H9 (cell line): ENCODE results near the gene DNAJA4. TPM values are rescaled to one million over a fixed set of nuclear protein-coding genes. Genes with fewer than 3 reads are reported as not detected.

Experiments
- DNase-seq: peaks from one replicate; pipeline ENCODE4 v3.0.0-alpha.2; 2017
- H2AFZ ChIP-seq: one replicate; pipeline ENCODE4 v1.6.1; 2013; ENCODE audit warnings: mild to moderate bottlenecking, low read length, control low read depth, moderate library complexity
- H2AK5ac ChIP-seq: 2 replicates; pipeline ENCODE4 v1.6.1; 2013; ENCODE audit warnings: low read length, control low read depth, mixed read lengths; ENCODE audit not compliant: insufficient read length
- H2BK120ac ChIP-seq: one replicate; pipeline ENCODE4 v1.6.1; 2013; ENCODE audit warnings: low read depth, mild to moderate bottlenecking, low read length, control low read depth, inconsistent platforms; ENCODE audit not compliant: poor library complexity, severe bottlenecking
- H2BK12ac ChIP-seq: 2 replicates; pipeline ENCODE4 v1.6.1; 2013; ENCODE audit warnings: low read length, control low read depth, mixed read lengths, low read depth; ENCODE audit not compliant: insufficient read length
- H2BK15ac ChIP-seq: 2 replicates; pipeline ENCODE4 v1.6.1; 2013; ENCODE audit warnings: low read depth, low read length, control low read depth
- H2BK20ac ChIP-seq: one replicate; pipeline ENCODE4 v1.6.1; 2013; ENCODE audit warnings: low read depth, mild to moderate bottlenecking, low read length, control low read depth, inconsistent platforms; ENCODE audit not compliant: poor library complexity, severe bottlenecking
- H2BK5ac ChIP-seq: 2 replicates; pipeline ENCODE4 v1.6.1; 2013; ENCODE audit warnings: low read length, control low read depth, mixed read lengths; ENCODE audit not compliant: insufficient read length
- H3K14ac ChIP-seq: 2 replicates; pipeline ENCODE4 v1.6.1; 2013; ENCODE audit warnings: low read length, control low read depth; ENCODE audit not compliant: insufficient read depth
- H3K18ac ChIP-seq: 2 replicates; pipeline ENCODE4 v1.6.1; 2013; ENCODE audit warnings: low read depth, mild to moderate bottlenecking, mixed read lengths, low read length, control low read depth; ENCODE audit not compliant: insufficient read length
- H3K23ac ChIP-seq: 2 replicates; pipeline ENCODE4 v1.6.1; 2013; ENCODE audit warnings: low read length, control low read depth, mixed read lengths, low read depth; ENCODE audit not compliant: insufficient read length
- H3K23me2 ChIP-seq: 2 replicates; pipeline ENCODE4 v1.6.1; 2013; ENCODE audit warnings: low read depth, mild to moderate bottlenecking, mixed read lengths, low read length, control low read depth; ENCODE audit not compliant: insufficient read length, poor library complexity, severe bottlenecking
- H3K27ac ChIP-seq: 2 replicates; pipeline ENCODE4 v1.5.1; 2013; ENCODE audit warnings: low read length, control low read depth, mixed read lengths, low read depth; ENCODE audit not compliant: insufficient read length
- H3K27me3 ChIP-seq: 2 replicates; pipeline ENCODE4 v1.6.1; 2013; ENCODE audit warnings: low read length, control low read depth, inconsistent platforms; ENCODE audit not compliant: insufficient read depth
- H3K4ac ChIP-seq: 2 replicates; pipeline ENCODE4 v1.6.1; 2013; ENCODE audit warnings: low read depth, mild to moderate bottlenecking, control low read depth, inconsistent platforms, low read length, moderate library complexity
- H3K4me1 ChIP-seq: 2 replicates; pipeline ENCODE4 v1.6.1; 2013; ENCODE audit warnings: low read length, control low read depth, inconsistent platforms; ENCODE audit not compliant: insufficient read depth
- H3K4me2 ChIP-seq: 2 replicates; pipeline ENCODE4 v1.6.1; 2013; ENCODE audit warnings: low read length, control low read depth, mixed read lengths; ENCODE audit not compliant: insufficient read length, insufficient read depth
- H3K56ac ChIP-seq: 2 replicates; pipeline ENCODE4 v1.6.1; 2013; ENCODE audit warnings: low read depth, mild to moderate bottlenecking, mixed read lengths, low read length, control low read depth; ENCODE audit not compliant: insufficient read length
- H3K79me1 ChIP-seq: 2 replicates; pipeline ENCODE4 v1.6.1; 2013; ENCODE audit warnings: low read depth, mild to moderate bottlenecking, moderate library complexity, low read length, control low read depth, inconsistent platforms; ENCODE audit not compliant: insufficient read depth, poor library complexity, severe bottlenecking
- H3K79me2 ChIP-seq: 2 replicates; pipeline ENCODE4 v1.6.1; 2013; ENCODE audit warnings: low read length, control low read depth, inconsistent platforms; ENCODE audit not compliant: insufficient read depth
- H3K9ac ChIP-seq: 2 replicates; pipeline ENCODE4 v1.6.1; 2013; ENCODE audit warnings: low read length, control low read depth, mixed read lengths; ENCODE audit not compliant: insufficient read length; ENCODE audit errors: extremely low read depth
- H3K9me3 ChIP-seq: one replicate; pipeline ENCODE4 v1.6.1; 2013; ENCODE audit warnings: low read depth, low read length, inconsistent platforms; ENCODE audit not compliant: control insufficient read depth
- H3T11ph ChIP-seq: one replicate; pipeline ENCODE4 v1.6.1; 2013; ENCODE audit warnings: mild to moderate bottlenecking, low read length, control low read depth, inconsistent platforms
- H4K20me1 ChIP-seq: one replicate; pipeline ENCODE4 v1.6.1; 2013; ENCODE audit not compliant: control insufficient read depth, insufficient read length, insufficient read depth
- H4K5ac ChIP-seq: 2 replicates; pipeline ENCODE4 v1.6.1; 2013; ENCODE audit warnings: low read depth, mild to moderate bottlenecking, mixed read lengths, low read length, control low read depth; ENCODE audit not compliant: insufficient read length
- H4K8ac ChIP-seq: replicated peaks from 2 replicates; pipeline ENCODE4 v1.6.1; 2013; ENCODE audit warnings: low read length, control low read depth, mixed read lengths, low read depth; ENCODE audit not compliant: insufficient read length
- H4K91ac ChIP-seq: 2 replicates; pipeline ENCODE4 v1.6.1; 2013; ENCODE audit warnings: low read depth, mild to moderate bottlenecking, moderate library complexity, mixed read lengths, low read length, control low read depth; ENCODE audit not compliant: insufficient read length
- H3K27ac Mint-ChIP-seq, 3 experiments: 2 replicates in 2 of 3; 3 replicates in 1 of 3; pipeline ENCODE4 v1.8.0; 2020 to 2021; ENCODE audit warnings: mixed read lengths in 3 of 3, mild to moderate bottlenecking in 1 of 3, moderate library complexity in 1 of 3
- H3K27me3 Mint-ChIP-seq: 2 replicates; pipeline ENCODE4 v1.8.0; 2021; ENCODE audit warnings: low read depth, mild to moderate bottlenecking, moderate library complexity, mixed read lengths
- H3K36me3 Mint-ChIP-seq, 3 experiments: 2 replicates in 2 of 3; 3 replicates in 1 of 3; pipeline ENCODE4 v1.8.0; 2020 to 2021; ENCODE audit warnings: low read depth in 3 of 3, mixed read lengths in 3 of 3; ENCODE audit not compliant: insufficient read depth in 1 of 3
- H3K4me1 Mint-ChIP-seq, 2 experiments: 2 replicates each; pipeline ENCODE4 v1.8.0; 2020; ENCODE audit warnings: mixed read lengths in 2 of 2
- H3K4me3 Mint-ChIP-seq, 2 experiments: 2 replicates in 1 of 2; 3 replicates in 1 of 2; pipeline ENCODE4 v1.8.0; 2020 to 2021; ENCODE audit warnings: mild to moderate bottlenecking in 2 of 2, mixed read lengths in 2 of 2, moderate library complexity in 1 of 2
- H3K9me3 Mint-ChIP-seq, 2 experiments: 2 replicates in 1 of 2; 3 replicates in 1 of 2; pipeline ENCODE4 v1.8.0; 2020; ENCODE audit warnings: mild to moderate bottlenecking in 2 of 2, mixed read lengths in 2 of 2, moderate library complexity in 1 of 2
- CTCF ChIP-seq: fragments of 200-600 bp; sonication (generic); conservative IDR thresholded peaks from 3 replicates; pipeline ENCODE4 v1.8.0; 2021; ENCODE audit warnings: antibody characterized with exemption, mild to moderate bottlenecking
- WGBS: extraction: QIAGEN DNeasy Blood & Tissue Kit; methylation state at CpG from one replicate; pipeline ENCODE4 v1.1.7; 2013; ENCODE audit warnings: missing lambda C conversion rate, low lambda C conversion rate, mixed read lengths; ENCODE audit not compliant: insufficient read length; ENCODE audit errors: extremely low coverage; 5-methylcytosine and 5-hydroxymethylcytosine counted together
- total RNA-seq: library from RNA; stranded (reverse); gene quantifications from 2 replicates; pipeline ENCODE4 v1.2.1, GENCODE V29; 2021

The DNAJA4 gene
- total RNA-seq, 1 experiment from 2014 or later, result 0.13 TPM

- 0 out of 4 replicates have a peak, but pooled peaks cover 0 to 2% of the 10 kb centered on the region in 2 experiments for H3K4me1 Mint-ChIP-seq
- no peak for TF ChIP-seq CTCF
Observed at GRCh38 chr15:78259232-78259631, 5.1 kb upstream of the DNAJA4 start.

More at GRCh38 chr15:78259232-78259631, 5.1 kb upstream of the DNAJA4 start:
- WGBS, result no CpG with 5 or more reads among the region's 3 CpGs
- no peak overlapping the region for H2BK5ac ChIP-seq
- no peak overlapping the region for H2AK5ac ChIP-seq
- DNase-seq, result no peak
- no peaks in the 10 kb centered on the region for H3K4me1 ChIP-seq
- no peaks in the 10 kb centered on the region for H3K9me3 ChIP-seq
- no peaks in the 10 kb centered on the region for H3K79me1 ChIP-seq
- H3K9ac ChIP-seq, result no peak overlapping the region
- H3T11ph ChIP-seq, result no peak overlapping the region
- no peaks in the 10 kb centered on the region for H3K79me2 ChIP-seq
- H3K14ac ChIP-seq, result no peak overlapping the region
- Mint-ChIP-seq H3K27me3 (peaks cover 2% of the 10 kb centered on the region), H3K36me3 (no peaks in the 10 kb centered on the region), H3K9me3 (no peaks in the 10 kb centered on the region), H3K4me3 (no peak overlapping the region), H3K27ac (no peak overlapping the region; a peak in 1 of 7 replicates)
- no peak overlapping the region for H3K27ac ChIP-seq
- H3K4ac ChIP-seq, result no peak overlapping the region
- H4K20me1 ChIP-seq, result no peaks in the 10 kb centered on the region
- H3K56ac ChIP-seq, result no peak overlapping the region
- no peak overlapping the region for H2BK15ac ChIP-seq
- H2AFZ ChIP-seq, result no peak overlapping the region
- H3K18ac ChIP-seq, result no peak overlapping the region
- no peaks in the 10 kb centered on the region for H3K23me2 ChIP-seq
- no peak overlapping the region for H3K23ac ChIP-seq
- H3K27me3 ChIP-seq, result no peaks in the 10 kb centered on the region
- H2BK20ac ChIP-seq, result no peak overlapping the region
- no peak overlapping the region for H2BK12ac ChIP-seq
- no peak overlapping the region for H3K4me2 ChIP-seq
- no peak overlapping the region for H4K8ac ChIP-seq
- H4K5ac ChIP-seq, result no peak overlapping the region
- H4K91ac ChIP-seq, result no peak overlapping the region
- H2BK120ac ChIP-seq, result no peak overlapping the region
